GM10847 (cell line): ENCODE measurements around the gene CKS1B.

Experiments
- POLR2A ChIP-seq: IDR thresholded peaks from 2 replicates; pipeline ENCODE4 v1.6.1; 2011; ENCODE audit not compliant: insufficient read length; ENCODE audit errors: extremely low read depth

The CKS1B gene

GRCh38 chr1:154956544-154956941 lies 17.9 kb upstream of the CKS1B start:
- no peak for TF ChIP-seq POLR2A

GRCh38 chr1:154957091-154957657 lies 17.3 kb upstream of the CKS1B start:
- no peak for TF ChIP-seq POLR2A

GRCh38 chr1:154958036-154958435 lies 16.4 kb upstream of the CKS1B start:
- no peak for TF ChIP-seq POLR2A

- no peak for TF ChIP-seq POLR2A
These were observed 15.6 kb upstream of the CKS1B start for GRCh38 chr1:154958681-154959425.

- no peak for TF ChIP-seq POLR2A
These were observed 15.1 kb upstream of the CKS1B start for GRCh38 chr1:154959426-154959780.

GRCh38 chr1:154960446-154961136 lies 13.9 kb upstream of the CKS1B start:
- no peak for TF ChIP-seq POLR2A

- TF ChIP-seq POLR2A = peak; percentile 88
These were observed 13.0 kb upstream of the CKS1B start, which contains the start of gene PYGO2 for GRCh38 chr1:154961207-154962155. Gene PYGO2 (minus strand): TSS chr1:154961782. CDS start chr1:154961576, 206 bp downstream.

- no peak for TF ChIP-seq POLR2A
These were observed 12.2 kb upstream of the CKS1B start for GRCh38 chr1:154962156-154962749.

- no peak for TF ChIP-seq POLR2A
These were observed 11.6 kb upstream of the CKS1B start for GRCh38 chr1:154962795-154963330.

GRCh38 chr1:154963643-154964042 lies 10.8 kb upstream of the CKS1B start:
- TF ChIP-seq POLR2A = no peak

- TF ChIP-seq POLR2A = no peak
These were observed 10.1 kb upstream of the CKS1B start for GRCh38 chr1:154964359-154964758.

GRCh38 chr1:154966111-154966510 lies 8.4 kb upstream of the CKS1B start:
- no peak for TF ChIP-seq POLR2A

- no peak for TF ChIP-seq POLR2A
These were observed 7.0 kb upstream of the CKS1B start for GRCh38 chr1:154967331-154967950.

GRCh38 chr1:154968731-154969130 lies 5.8 kb upstream of the CKS1B start:
- TF ChIP-seq POLR2A = no peak

GRCh38 chr1:154969246-154969645 lies 5.2 kb upstream of the CKS1B start:
- no peak for TF ChIP-seq POLR2A
